Gastrocnemius medialis (tissue), 4 donors: ENCODE data around the gene CIART.

Source experiments
- CTCF ChIP-seq, 5 experiments: fragments of 450-650 bp in 3 of 5; fragments of 200-600 bp in 2 of 5; sonication (generic) in 2 of 5; IDR thresholded peaks in 4 of 5; conservative IDR thresholded peaks in 1 of 5; 1 replicate in 4 of 5; 2 replicates in 1 of 5; pipeline ENCODE4 v1.5.1; 2016 to 2019; ENCODE audit warnings: antibody characterized with exemption in 5 of 5, mild to moderate bottlenecking in 3 of 5, moderate library complexity in 3 of 5
- POLR2A ChIP-seq, 2 donors: fragments of 450-650 bp; IDR thresholded peaks; one replicate each; pipeline ENCODE4 v1.6.1; 2017; ENCODE audit warnings: antibody characterized with exemption in 2 of 2, mild to moderate bottlenecking in 2 of 2, moderate library complexity in 2 of 2

DNA sequence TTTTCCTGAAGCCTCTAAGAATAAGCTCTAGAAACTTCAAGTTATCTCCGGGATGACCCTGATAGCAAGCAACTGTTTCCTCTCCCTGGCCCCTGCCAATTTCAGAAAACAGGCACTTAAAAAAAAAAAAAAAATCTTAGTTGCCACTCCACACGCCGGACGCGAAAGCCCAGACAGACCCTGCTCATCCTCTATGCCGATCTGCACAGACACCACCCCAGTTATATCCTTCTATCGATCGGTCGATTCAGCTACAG is 48.1 kb upstream of the CIART start:
- no peak for TF ChIP-seq CTCF (IDR thresholded peaks at IDR 0.05 in 4 of 5, conservative IDR thresholded peaks at IDR 0.05 in 1 of 5)
- no peak for TF ChIP-seq POLR2A (IDR thresholded peaks at IDR 0.05)
